Muscle of leg (tissue), 11 donors: Measurements from ENCODE around the gene PHF21B. TPM values are rescaled to one million over a fixed set of nuclear protein-coding genes. Genes with fewer than 3 reads are reported as not detected.
A peak's percentile ranks its signal among the peaks of the same experiment; 100 is the strongest.
"Not testable (repeated sequence)": the region's sequence is repeated elsewhere in the genome, so short reads cannot be mapped to it uniquely, and the experiment has no call there.

Experiments used
- DNase-seq: peaks from one replicate; pipeline ENCODE4 v3.0.0; 2013
- H3K27ac ChIP-seq: one replicate; pipeline ENCODE4 v1.5.1; 2013; ENCODE audit warnings: mild to moderate bottlenecking, low read length, control low read depth
- H3K27me3 ChIP-seq: one replicate; pipeline ENCODE4 v1.6.1; 2013; ENCODE audit warnings: low read length; ENCODE audit not compliant: control insufficient read depth, insufficient read depth
- H3K36me3 ChIP-seq: one replicate; pipeline ENCODE4 v1.6.1; 2013; ENCODE audit warnings: low read length; ENCODE audit not compliant: control insufficient read depth, insufficient read depth
- H3K4me1 ChIP-seq: one replicate; pipeline ENCODE4 v1.6.1; 2013; ENCODE audit warnings: low read length; ENCODE audit not compliant: control insufficient read depth, insufficient read depth
- H3K4me3 ChIP-seq: one replicate; pipeline ENCODE4 v1.5.1; 2013; ENCODE audit warnings: low read length, control low read depth
- H3K9me3 ChIP-seq: replicated peaks from 2 replicates; pipeline ENCODE4 v1.6.1; 2013; ENCODE audit warnings: low read depth, low read length; ENCODE audit not compliant: control insufficient read depth
- WGBS: methylation state at CpG from one replicate; pipeline ENCODE4 v1.1.5; 2013; ENCODE audit warnings: missing lambda C conversion rate; ENCODE audit not compliant: insufficient coverage; 5-methylcytosine and 5-hydroxymethylcytosine counted together
- polyA plus RNA-seq, 8 donors: library from polyadenylated mRNA; unstranded; fragments of 120-200 nt; gene quantifications; one replicate each; pipeline versions ENCODE4 v1.2.1 to v1.2.3, GENCODE V29; 2013; ENCODE audit warnings: inconsistent platforms in 1 of 8, low replicate concordance in 1 of 8; ENCODE audit not compliant: insufficient read length in 8 of 8, insufficient read depth in 1 of 8
- total RNA-seq: library from RNA; stranded (reverse); fragments of 120-200 nt; gene quantifications from one replicate; pipeline ENCODE4 v1.2.4, GENCODE V29; 2013

PHF21B gene
- total and polyA plus RNA-seq, 9 donors: 0.22 to 0.71 (median 0.49) TPM

GRCh38 chr22:44964722-44965078, 45.1 kb downstream of the PHF21B start:
- H3K4me1 ChIP-seq: no peaks in the 10 kb centered on the region
- 78% methylated on average over 6 of the region's 6 CpGs for WGBS
- H3K36me3 ChIP-seq: no peaks in the 10 kb centered on the region
- H3K9me3 ChIP-seq: no peaks in the 10 kb centered on the region
- H3K27ac ChIP-seq: no peak overlapping the region
- no peak for DNase-seq
- no peak overlapping the region for H3K4me3 ChIP-seq
- no peaks in the 10 kb centered on the region for H3K27me3 ChIP-seq

- Histone ChIP-seq H3K27me3 (no peaks in the 10 kb centered on the region), H3K4me1 (no peaks in the 10 kb centered on the region), H3K9me3 (no peaks in the 10 kb centered on the region), H3K4me3 (no peak overlapping the region), H3K27ac (no peak overlapping the region), H3K36me3 (no peaks in the 10 kb centered on the region)
- DNase-seq: no peak
- WGBS: 66% methylated on average over 17 of the region's 20 CpGs
Observed at GRCh38 chr22:44963832-44964721, 45.7 kb downstream of the PHF21B start.

- Histone ChIP-seq H3K4me3 (no peak overlapping the region), H3K36me3 (no peaks in the 10 kb centered on the region), H3K27me3 (peaks cover 3% of the 10 kb centered on the region), H3K9me3 (no peaks in the 10 kb centered on the region), H3K4me1 (no peaks in the 10 kb centered on the region), H3K27ac (no peak overlapping the region)
- 73% methylated on average over 10 of the region's 18 CpGs for WGBS
- no peak for DNase-seq
Observed at GRCh38 chr22:44962741-44963454, 46.9 kb downstream of the PHF21B start.

GRCh38 chr22:44961682-44962081, 48.1 kb downstream of the PHF21B start:
- H3K9me3 ChIP-seq, H3K27me3 ChIP-seq, H3K36me3 ChIP-seq, H3K27ac ChIP-seq, H3K4me1 ChIP-seq, H3K4me3 ChIP-seq, DNase-seq: not testable (repeated sequence)
- WGBS: 100% methylated on average over 2 of the region's 7 CpGs

GRCh38 chr22:44956840-44957767, 52.7 kb downstream of the PHF21B start:
- H3K27me3 ChIP-seq: peaks cover 18% of the 10 kb centered on the region
- WGBS: 42% methylated on average over 9 of the region's 18 CpGs
- H3K9me3 ChIP-seq: no peaks in the 10 kb centered on the region
- DNase-seq: no peak
- H3K4me3 ChIP-seq: no peak overlapping the region
- H3K36me3 ChIP-seq: no peaks in the 10 kb centered on the region
- H3K27ac ChIP-seq: no peak overlapping the region
- no peaks in the 10 kb centered on the region for H3K4me1 ChIP-seq

GRCh38 chr22:44955102-44955501, 54.7 kb downstream of the PHF21B start:
- peaks cover 18% of the 10 kb centered on the region for H3K27me3 ChIP-seq
- H3K4me1 ChIP-seq: no peaks in the 10 kb centered on the region
- H3K27ac ChIP-seq: no peak overlapping the region
- WGBS: 64% methylated on average over 6 of the region's 8 CpGs
- no peak for DNase-seq
- no peak overlapping the region for H3K4me3 ChIP-seq
- peaks cover 4% of the 10 kb centered on the region for H3K9me3 ChIP-seq
- H3K36me3 ChIP-seq: no peaks in the 10 kb centered on the region

GRCh38 chr22:44954149-44954548, 55.7 kb downstream of the PHF21B start:
- no peaks in the 10 kb centered on the region for H3K36me3 ChIP-seq
- H3K27ac ChIP-seq: no peak overlapping the region
- DNase-seq: peak; percentile 5
- 44% methylated on average over 7 of the region's 10 CpGs for WGBS
- H3K4me3 ChIP-seq: no peak overlapping the region
- no peaks in the 10 kb centered on the region for H3K4me1 ChIP-seq
- peaks cover 4% of the 10 kb centered on the region for H3K9me3 ChIP-seq
- H3K27me3 ChIP-seq: peaks cover 18% of the 10 kb centered on the region

- 41% methylated on average over 9 of the region's 15 CpGs for WGBS
- no peak overlapping the region for H3K4me3 ChIP-seq
- no peak overlapping the region for H3K27ac ChIP-seq
- H3K36me3 ChIP-seq: no peaks in the 10 kb centered on the region
- peaks cover 4% of the 10 kb centered on the region for H3K9me3 ChIP-seq
- DNase-seq: no peak
- H3K4me1 ChIP-seq: no peaks in the 10 kb centered on the region
- peaks cover 17% of the 10 kb centered on the region for H3K27me3 ChIP-seq
Observed at GRCh38 chr22:44952863-44953746, 56.7 kb downstream of the PHF21B start.

GRCh38 chr22:44951510-44951816, 58.3 kb downstream of the PHF21B start:
- DNase-seq: no peak
- H3K4me1 ChIP-seq: no peaks in the 10 kb centered on the region
- H3K4me3 ChIP-seq: no peak overlapping the region
- H3K27me3 ChIP-seq: peaks cover 13% of the 10 kb centered on the region
- H3K9me3 ChIP-seq: peaks cover 4% of the 10 kb centered on the region
- no peaks in the 10 kb centered on the region for H3K36me3 ChIP-seq
- no peak overlapping the region for H3K27ac ChIP-seq
